AG04449 (cell line): ENCODE data around the gene LEMD1.

ENCODE experiments used
- CTCF ChIA-PET: fragments of 350-600 bp; formaldehyde crosslinking; extraction: SDS; loops from one replicate; lab custom pipeline; 2021; ENCODE audit warnings: antibody characterized with exemption; lab: Yijun Ruan, JAX
- POLR2A ChIA-PET: fragments of 400-600, 350-600 bp; formaldehyde crosslinking; extraction: SDS; loops from one replicate; lab custom pipeline; 2020; ENCODE audit warnings: antibody characterized with exemption, inconsistent platforms; lab: Yijun Ruan, JAX
- DNase-seq: peaks from one replicate; pipeline ENCODE4 v3.0.0-alpha.2; 2010; ENCODE audit warnings: low read depth, low spot score
- H3K4me3 ChIP-seq: 2 replicates; pipeline ENCODE4 v1.5.1; 2011; ENCODE audit warnings: low read depth, mild to moderate bottlenecking, control low read depth, low read length
- TF ChIP-seq, protein P1 (sequence below): IDR thresholded peaks from one replicate; pipeline ENCODE4 v1.5.1; 2011; ENCODE audit warnings: mild to moderate bottlenecking, moderate library complexity, low read length, control low read depth, inconsistent platforms; ENCODE audit not compliant: insufficient read depth; ENCODE audit errors: missing control alignments

LEMD1 gene, protein sequence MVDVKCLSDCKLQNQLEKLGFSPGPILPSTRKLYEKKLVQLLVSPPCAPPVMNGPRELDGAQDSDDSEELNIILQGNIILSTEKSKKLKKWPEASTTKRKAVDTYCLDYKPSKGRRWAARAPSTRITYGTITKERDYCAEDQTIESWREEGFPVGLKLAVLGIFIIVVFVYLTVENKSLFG

GRCh38 chr1:205421798-205422197, at the start of gene LEMD1:
Gene LEMD1 (minus strand): TSS chr1:205422056. CDS start chr1:205420536, 1,520 bp downstream.
- POLR2A ChIA-PET = no interaction called here
- CTCF ChIA-PET = interaction anchor here (1.5 to 4.4 kb wide), 5 partner anchors 9 to 68 kb away, joined by 3 to 37 read pairs (median 10); no protein-coding TSS in a partner anchor
- TF ChIP-seq, protein P1, sequence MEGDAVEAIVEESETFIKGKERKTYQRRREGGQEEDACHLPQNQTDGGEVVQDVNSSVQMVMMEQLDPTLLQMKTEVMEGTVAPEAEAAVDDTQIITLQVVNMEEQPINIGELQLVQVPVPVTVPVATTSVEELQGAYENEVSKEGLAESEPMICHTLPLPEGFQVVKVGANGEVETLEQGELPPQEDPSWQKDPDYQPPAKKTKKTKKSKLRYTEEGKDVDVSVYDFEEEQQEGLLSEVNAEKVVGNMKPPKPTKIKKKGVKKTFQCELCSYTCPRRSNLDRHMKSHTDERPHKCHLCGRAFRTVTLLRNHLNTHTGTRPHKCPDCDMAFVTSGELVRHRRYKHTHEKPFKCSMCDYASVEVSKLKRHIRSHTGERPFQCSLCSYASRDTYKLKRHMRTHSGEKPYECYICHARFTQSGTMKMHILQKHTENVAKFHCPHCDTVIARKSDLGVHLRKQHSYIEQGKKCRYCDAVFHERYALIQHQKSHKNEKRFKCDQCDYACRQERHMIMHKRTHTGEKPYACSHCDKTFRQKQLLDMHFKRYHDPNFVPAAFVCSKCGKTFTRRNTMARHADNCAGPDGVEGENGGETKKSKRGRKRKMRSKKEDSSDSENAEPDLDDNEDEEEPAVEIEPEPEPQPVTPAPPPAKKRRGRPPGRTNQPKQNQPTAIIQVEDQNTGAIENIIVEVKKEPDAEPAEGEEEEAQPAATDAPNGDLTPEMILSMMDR = no peak

GRCh38 chr1:205470131-205470530, 48.3 kb upstream of the LEMD1 start:
- TF ChIP-seq, protein P1 = no peak
- no peak overlapping the region for H3K4me3 ChIP-seq
- no peak for DNase-seq
- ChIA-PET POLR2A (interaction anchor here (0.6 kb wide), 1 partner anchor 10 kb away, joined by 3 read pairs; no protein-coding TSS in a partner anchor), CTCF (interaction anchor here (1.2 to 1.4 kb wide), 2 partner anchors 15 to 17 kb away, joined by 3 to 4 read pairs; no protein-coding TSS in a partner anchor)

More at GRCh38 chr1:205421798-205422197, at the start of gene LEMD1:
- no peak for DNase-seq
- H3K4me3 ChIP-seq = no peak within 1 kb of the TSS

- no peak overlapping the region for H3K4me3 ChIP-seq
- ChIA-PET POLR2A (no interaction called here), CTCF (interaction anchor here (1.0 to 1.8 kb wide), 4 partner anchors 17 to 112 kb away, joined by 4 to 9 read pairs (median 4); no protein-coding TSS in a partner anchor)
- TF ChIP-seq, protein P1 = no peak
- no peak for DNase-seq
Measured at GRCh38 chr1:205466595-205467220, 44.9 kb upstream of the LEMD1 start.

GRCh38 chr1:205465392-205465791, 43.5 kb upstream of the LEMD1 start:
- CTCF ChIA-PET = interaction anchor here (1.8 to 2.2 kb wide), 2 partner anchors 20 to 21 kb away, joined by 9 to 13 read pairs; no protein-coding TSS in a partner anchor

DNA sequence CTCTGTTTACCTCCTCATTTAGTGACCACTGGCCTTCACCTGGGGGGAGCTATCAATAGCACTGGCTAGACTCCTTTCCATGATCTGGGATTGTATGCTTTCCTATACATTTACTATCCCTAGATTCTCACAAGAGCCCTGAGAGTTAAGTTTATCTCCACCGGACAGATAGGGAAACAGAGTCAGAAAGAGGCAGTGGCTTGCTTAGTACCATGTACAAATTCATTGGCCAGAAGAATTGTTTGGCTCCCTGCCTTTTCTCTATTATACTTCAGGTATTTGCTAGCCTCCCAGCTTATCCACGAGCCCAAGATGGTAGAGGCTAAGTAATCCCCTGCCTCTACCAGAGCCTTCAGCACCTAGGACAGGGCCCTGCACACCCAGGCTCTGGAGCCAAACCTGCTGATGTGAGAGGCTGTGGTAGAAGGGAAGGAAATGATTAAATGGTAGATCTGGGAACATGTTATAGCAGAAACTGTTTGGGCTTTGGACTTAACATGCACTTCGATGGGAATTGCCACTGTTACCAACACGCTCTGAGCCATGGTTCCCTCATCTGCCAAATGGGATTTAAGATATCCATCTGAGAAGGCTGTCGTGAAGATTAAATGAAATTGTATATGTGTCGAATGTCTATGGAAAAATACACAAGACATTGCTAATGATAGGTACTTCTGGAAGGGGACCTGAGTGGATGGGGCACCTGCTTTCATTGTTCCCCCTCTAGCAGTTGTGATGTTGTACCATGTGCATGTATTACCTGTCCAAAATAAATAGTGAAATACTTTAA, 37.1 kb upstream of the LEMD1 start:
- ChIA-PET CTCF (interaction anchor here (0.7 to 5.2 kb wide), 6 partner anchors 14 to 105 kb away, joined by 3 to 22 read pairs (median 4); no protein-coding TSS in a partner anchor), POLR2A (no interaction called here)
- no peak overlapping the region for H3K4me3 ChIP-seq
- DNase-seq = no peak
- TF ChIP-seq, protein P1 = no peak

More at GRCh38 chr1:205465392-205465791, 43.5 kb upstream of the LEMD1 start:
- POLR2A ChIA-PET = no interaction called here
- no peak for DNase-seq
- no peak overlapping the region for H3K4me3 ChIP-seq
- TF ChIP-seq, protein P1 = no peak
